ENCODE measurements around the gene C2orf72.

Gene C2orf72

DNA sequence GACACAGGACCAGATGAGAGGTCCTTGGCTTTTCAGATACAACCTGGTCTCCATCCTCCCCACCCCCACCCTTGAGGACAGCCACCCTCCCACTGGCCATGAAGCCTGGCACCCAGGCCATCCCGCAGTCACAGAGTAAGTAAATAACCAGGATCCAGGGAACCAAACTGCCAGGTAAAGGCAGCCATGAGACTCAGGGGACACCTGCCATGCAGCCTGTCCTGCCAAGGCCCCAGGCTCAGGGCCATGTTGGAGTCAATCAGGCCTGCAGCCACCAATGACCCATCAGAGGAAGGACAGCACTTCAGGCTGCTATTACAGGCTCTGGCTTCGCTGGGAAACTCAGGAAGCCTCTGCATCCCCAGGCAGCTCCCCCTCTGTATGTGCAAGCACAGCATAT is 25.8 kb upstream of the C2orf72 start:
- TF ChIP-seq CTCF (IDR thresholded peaks at IDR 0.05; ENCODE audit: low read depth, low read length): no peak
- in situ Hi-C loops (cut with HindIII; ENCODE audit: low sequenced_read_pairs): no loop called here

GRCh38 chr2:231012463-231012862 is 24.9 kb upstream of the C2orf72 start:
- no peak for DNase-seq (ENCODE audit: low read depth, low spot score)
- in situ Hi-C loops (cut with HindIII; ENCODE audit: low sequenced_read_pairs): no loop called here
- no peak overlapping the region for H3K4me3 ChIP-seq (ENCODE audit: low read depth, low read length)
- TF ChIP-seq CTCF (IDR thresholded peaks at IDR 0.05; ENCODE audit: low read depth, low read length): no peak

More for the DNA sequence above, 25.8 kb upstream of the C2orf72 start:
- no peak overlapping the region for H3K4me3 ChIP-seq (ENCODE audit: low read depth, low read length)
- no peak for DNase-seq (ENCODE audit: low read depth, low spot score)

GRCh38 chr2:231013820-231014219 is 23.5 kb upstream of the C2orf72 start:
- no peak for DNase-seq (ENCODE audit: low read depth, low spot score)
- no peak for TF ChIP-seq CTCF (IDR thresholded peaks at IDR 0.05; ENCODE audit: low read depth, low read length)
- in situ Hi-C loops (cut with HindIII; ENCODE audit: low sequenced_read_pairs): no loop called here

DNA sequence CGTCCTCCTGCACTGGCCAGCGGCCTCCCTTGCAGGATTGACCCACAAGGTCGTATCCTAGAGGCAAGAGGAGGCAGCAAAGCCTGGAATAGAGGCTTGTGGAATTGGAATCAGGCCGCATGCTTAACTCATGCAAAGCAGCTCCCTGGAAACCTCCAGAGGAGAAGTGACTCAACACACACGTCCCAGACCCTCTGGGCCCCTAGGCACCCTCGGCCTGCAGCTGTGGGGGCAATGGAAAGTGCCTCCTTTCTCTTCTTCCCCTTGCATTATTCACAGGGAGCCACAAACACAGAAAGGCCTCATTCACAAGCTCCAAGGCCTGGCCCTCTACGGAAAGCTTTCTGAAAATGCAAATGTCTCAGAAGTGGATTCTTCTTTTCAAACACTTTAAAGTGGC is 21.8 kb upstream of the C2orf72 start:
- no peak overlapping the region for H3K4me3 ChIP-seq (ENCODE audit: low read depth, low read length)
- in situ Hi-C loops (cut with HindIII; ENCODE audit: low sequenced_read_pairs): no loop called here
- no peak for DNase-seq (ENCODE audit: low read depth, low spot score)
- TF ChIP-seq CTCF (IDR thresholded peaks at IDR 0.05; ENCODE audit: low read depth, low read length): no peak

More at GRCh38 chr2:231013820-231014219, 23.5 kb upstream of the C2orf72 start:
- no peak overlapping the region for H3K4me3 ChIP-seq (ENCODE audit: low read depth, low read length)

DNA sequence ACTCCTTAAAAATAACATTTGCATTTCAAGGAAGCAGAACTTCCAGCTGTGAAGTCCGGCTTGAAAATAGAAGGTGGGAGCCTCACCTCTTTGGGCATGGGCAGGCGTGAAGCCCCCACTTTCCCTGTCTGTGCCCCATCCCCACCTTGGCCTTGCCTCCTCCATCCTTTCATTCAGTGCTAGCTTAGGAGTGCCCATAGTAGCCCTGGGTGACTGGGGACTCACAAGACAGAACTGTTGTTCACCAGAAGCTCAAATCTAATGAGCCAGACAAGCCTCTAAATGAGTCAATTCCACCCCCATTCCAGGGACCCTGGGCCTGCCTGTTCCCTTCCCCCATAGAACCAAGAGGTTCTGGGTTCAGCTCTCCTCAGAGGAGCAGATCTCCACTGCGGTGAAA is 21.4 kb upstream of the C2orf72 start:
- no peak overlapping the region for H3K4me3 ChIP-seq (ENCODE audit: low read depth, low read length)
- in situ Hi-C loops (cut with HindIII; ENCODE audit: low sequenced_read_pairs): no loop called here
- TF ChIP-seq CTCF (IDR thresholded peaks at IDR 0.05; ENCODE audit: low read depth, low read length): no peak
- no peak for DNase-seq (ENCODE audit: low read depth, low spot score)

GRCh38 chr2:231016566-231017230 is 20.6 kb upstream of the C2orf72 start:
- in situ Hi-C loops (cut with HindIII; ENCODE audit: low sequenced_read_pairs): no loop called here
- DNase-seq (ENCODE audit: low read depth, low spot score): no peak
- TF ChIP-seq CTCF (IDR thresholded peaks at IDR 0.05; ENCODE audit: low read depth, low read length): no peak

More at GRCh38 chr2:231016566-231017230, 20.6 kb upstream of the C2orf72 start:
- H3K4me3 ChIP-seq (ENCODE audit: low read depth, low read length): no peak overlapping the region

All from astrocyte of the spinal cord (primary cell).